ENCODE results near the gene PEX10.

- TF ChIP-seq, protein P1, sequence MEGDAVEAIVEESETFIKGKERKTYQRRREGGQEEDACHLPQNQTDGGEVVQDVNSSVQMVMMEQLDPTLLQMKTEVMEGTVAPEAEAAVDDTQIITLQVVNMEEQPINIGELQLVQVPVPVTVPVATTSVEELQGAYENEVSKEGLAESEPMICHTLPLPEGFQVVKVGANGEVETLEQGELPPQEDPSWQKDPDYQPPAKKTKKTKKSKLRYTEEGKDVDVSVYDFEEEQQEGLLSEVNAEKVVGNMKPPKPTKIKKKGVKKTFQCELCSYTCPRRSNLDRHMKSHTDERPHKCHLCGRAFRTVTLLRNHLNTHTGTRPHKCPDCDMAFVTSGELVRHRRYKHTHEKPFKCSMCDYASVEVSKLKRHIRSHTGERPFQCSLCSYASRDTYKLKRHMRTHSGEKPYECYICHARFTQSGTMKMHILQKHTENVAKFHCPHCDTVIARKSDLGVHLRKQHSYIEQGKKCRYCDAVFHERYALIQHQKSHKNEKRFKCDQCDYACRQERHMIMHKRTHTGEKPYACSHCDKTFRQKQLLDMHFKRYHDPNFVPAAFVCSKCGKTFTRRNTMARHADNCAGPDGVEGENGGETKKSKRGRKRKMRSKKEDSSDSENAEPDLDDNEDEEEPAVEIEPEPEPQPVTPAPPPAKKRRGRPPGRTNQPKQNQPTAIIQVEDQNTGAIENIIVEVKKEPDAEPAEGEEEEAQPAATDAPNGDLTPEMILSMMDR (conservative IDR thresholded peaks at IDR 0.05; ENCODE audit: low read length), result no peak
- TF ChIP-seq EZH2phosphoT487 (IDR thresholded peaks at IDR 0.05; ENCODE audit: borderline replicate concordance), result no peak
Measured at GRCh38 chr1:2432441-2432844, 20.1 kb upstream of the PEX10 start.

Measured in Loucy (cell line).